ENCODE results near the gene SOX13.

The SOX13 gene

DNA sequence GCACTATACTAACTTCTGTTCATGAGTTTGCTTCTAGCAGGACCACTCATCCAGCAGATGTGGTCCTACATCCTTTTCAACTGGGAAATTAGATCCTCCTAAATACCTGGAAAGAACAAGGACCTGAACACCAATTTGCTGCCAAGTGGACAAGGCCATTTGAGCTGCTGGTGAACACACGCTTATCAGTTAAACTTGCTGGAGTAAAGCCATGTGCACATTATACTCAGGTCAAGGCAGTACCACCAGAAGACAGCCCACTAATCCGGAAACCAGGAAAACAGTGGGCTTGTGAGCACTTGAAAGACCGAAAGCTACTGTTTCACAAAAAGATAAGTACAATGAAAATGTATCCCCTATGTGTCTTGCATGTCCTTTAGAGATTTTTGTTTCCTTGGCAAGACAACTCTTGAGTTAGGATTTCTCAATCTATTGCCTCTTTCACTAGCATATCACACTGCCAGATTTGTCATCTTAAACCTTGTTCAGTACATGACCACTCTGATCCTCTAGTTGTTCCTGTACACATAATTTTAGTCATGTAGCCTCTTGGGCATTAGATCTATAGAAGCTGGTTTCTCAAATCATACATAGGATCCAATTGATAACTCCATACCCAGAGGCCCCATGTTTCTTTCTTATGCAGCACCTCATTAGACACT is 97.7 kb downstream of the SOX13 start:
- Mint-ChIP-seq H3K4me1 (ENCODE audit: low read depth) (no peaks in the 10 kb centered on the region), H3K27ac (no peak overlapping the region), H3K4me3 (no peak overlapping the region), H3K36me3 (ENCODE audit: low read depth) (peaks cover 2% of the 10 kb centered on the region), H3K27me3 (peaks cover 9% of the 10 kb centered on the region), H3K9me3 (peaks cover 39% of the 10 kb centered on the region)
- DNase-seq: no peak

DNA sequence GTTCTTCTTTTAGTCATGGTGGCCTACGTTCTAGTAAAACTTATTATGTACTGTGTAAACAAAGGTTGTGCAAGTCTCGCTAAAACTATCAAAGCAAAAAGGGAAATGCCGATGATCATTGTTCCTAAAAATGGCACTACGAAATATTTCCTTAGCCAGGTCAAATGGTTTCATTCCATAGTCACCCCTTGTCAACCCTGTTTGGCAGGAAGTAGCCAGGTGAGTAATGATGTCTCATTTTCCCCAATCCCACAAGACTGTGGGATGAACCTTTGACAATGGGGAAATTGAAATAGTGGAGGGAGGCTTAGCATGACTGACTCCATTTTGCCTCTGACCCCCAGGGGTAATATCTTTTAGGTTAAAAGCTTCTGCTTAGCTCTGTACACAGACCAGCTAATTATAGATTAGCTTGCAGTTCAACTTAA is 98.8 kb downstream of the SOX13 start:
- Mint-ChIP-seq H3K9me3 (peaks cover 39% of the 10 kb centered on the region), H3K4me1 (ENCODE audit: low read depth) (no peaks in the 10 kb centered on the region), H3K27ac (no peak overlapping the region), H3K36me3 (ENCODE audit: low read depth) (peaks cover 2% of the 10 kb centered on the region), H3K4me3 (no peak overlapping the region), H3K27me3 (peaks cover 9% of the 10 kb centered on the region)
- DNase-seq: no peak

DNA sequence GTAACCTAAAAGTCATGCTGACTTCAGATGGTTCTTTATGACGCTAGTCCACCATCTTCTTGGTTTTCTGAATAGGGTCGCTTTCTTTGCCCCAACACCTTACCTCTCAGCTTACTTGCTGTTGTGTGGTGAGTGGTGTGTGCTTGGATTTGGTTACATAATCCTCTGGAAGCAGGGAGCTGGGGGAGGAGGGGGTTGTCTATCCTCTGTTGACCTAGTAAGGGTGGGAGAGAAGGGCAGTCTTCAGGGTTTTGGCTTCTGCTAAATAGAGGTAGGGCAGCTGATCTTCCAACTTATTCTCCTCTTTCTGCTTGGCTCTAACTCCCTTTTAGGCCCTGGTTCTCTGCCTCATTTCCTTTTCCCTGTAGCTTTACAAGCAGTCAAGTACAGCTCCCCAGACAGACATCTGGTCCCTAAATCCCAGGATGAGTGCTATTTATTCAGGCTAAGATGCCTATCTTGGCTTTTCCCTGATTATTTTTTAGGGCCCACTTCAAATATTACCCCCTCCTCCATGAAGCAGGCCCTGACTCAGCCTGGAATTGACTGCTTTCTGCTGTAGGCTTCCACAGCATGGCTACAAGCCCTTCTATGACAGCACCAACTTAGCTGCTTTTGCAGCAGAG is 99.6 kb downstream of the SOX13 start:
- Mint-ChIP-seq H3K9me3 (peaks cover 34% of the 10 kb centered on the region), H3K4me3 (no peak overlapping the region), H3K36me3 (ENCODE audit: low read depth) (peaks cover 2% of the 10 kb centered on the region)

DNA sequence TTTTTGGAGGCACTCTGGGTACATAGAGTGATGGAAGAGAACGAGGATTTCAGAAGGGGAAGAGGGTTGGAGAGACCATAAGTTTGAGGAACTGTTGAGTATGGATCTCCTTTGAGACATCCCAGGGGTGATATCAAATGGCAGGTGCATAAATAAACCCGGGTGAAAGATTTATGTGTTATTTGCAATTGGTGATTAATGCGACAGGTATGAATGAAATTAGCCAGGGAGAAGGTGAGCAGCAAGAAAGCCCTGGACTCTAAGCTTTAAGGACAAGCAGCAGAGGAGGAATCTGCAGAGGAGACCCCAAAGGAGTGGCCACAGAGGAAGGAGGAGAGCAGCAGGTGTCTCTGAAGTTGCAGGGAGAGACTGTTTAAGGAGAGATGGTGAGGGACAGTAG is 102.0 kb downstream of the SOX13 start:
- peaks cover 2% of the 10 kb centered on the region for H3K36me3 Mint-ChIP-seq (ENCODE audit: low read depth)
- no peak for DNase-seq
- peaks cover 18% of the 10 kb centered on the region for H3K9me3 Mint-ChIP-seq
- H3K4me3 Mint-ChIP-seq: no peak overlapping the region
- H3K27ac Mint-ChIP-seq: no peak overlapping the region
- H3K4me1 Mint-ChIP-seq (ENCODE audit: low read depth): no peaks in the 10 kb centered on the region
- peaks cover 13% of the 10 kb centered on the region for H3K27me3 Mint-ChIP-seq

More for the DNA sequence above, 99.6 kb downstream of the SOX13 start:
- DNase-seq: no peak
- peaks cover 9% of the 10 kb centered on the region for H3K27me3 Mint-ChIP-seq
- H3K27ac Mint-ChIP-seq: no peak overlapping the region
- H3K4me1 Mint-ChIP-seq (ENCODE audit: low read depth): no peaks in the 10 kb centered on the region

DNA sequence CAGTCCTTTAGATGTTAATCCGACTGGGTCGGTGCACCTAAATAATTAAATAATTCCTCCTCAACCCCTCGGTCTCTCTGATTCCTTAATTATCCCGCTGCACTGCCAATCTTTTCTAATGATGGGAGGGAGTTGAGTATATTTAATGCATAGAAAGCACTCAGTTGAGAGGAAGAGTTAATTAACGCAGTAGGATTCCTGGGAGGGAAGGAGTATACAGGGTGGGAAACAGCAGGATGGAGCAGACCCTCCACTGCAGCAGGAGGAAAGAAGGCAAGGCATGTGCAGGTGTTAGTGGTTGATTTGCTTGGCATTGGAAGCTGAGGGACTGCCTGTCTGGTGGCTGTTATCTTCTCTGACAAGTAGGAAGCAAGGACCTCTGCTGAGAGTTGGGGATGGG is 103.1 kb downstream of the SOX13 start:
- no peak for DNase-seq
- Mint-ChIP-seq H3K27ac (no peak overlapping the region), H3K9me3 (peaks cover 8% of the 10 kb centered on the region), H3K36me3 (ENCODE audit: low read depth) (no peaks in the 10 kb centered on the region), H3K4me3 (no peak overlapping the region), H3K27me3 (peaks cover 13% of the 10 kb centered on the region), H3K4me1 (ENCODE audit: low read depth) (no peaks in the 10 kb centered on the region)

DNA sequence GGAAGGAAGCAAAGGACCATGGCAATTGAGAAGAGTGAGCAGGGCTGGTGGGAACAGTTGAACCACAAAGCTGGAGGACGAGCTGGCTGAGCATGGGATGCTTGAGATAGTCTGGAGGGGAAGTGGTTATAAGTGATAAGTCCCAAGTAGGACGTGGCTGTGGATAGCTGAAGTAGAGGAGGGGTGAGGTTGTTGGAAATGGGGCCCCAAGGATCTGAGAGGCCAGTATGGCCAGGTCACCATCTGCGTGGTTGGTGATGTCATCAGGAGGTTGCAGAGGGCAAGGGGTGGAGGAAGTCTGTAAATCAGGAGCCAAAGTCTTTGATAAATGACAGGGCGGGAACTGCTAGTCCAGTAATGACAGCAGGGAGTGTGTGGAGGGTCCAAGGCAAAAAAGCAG is 104.2 kb downstream of the SOX13 start:
- no peak for DNase-seq
- no peaks in the 10 kb centered on the region for H3K36me3 Mint-ChIP-seq (ENCODE audit: low read depth)
- H3K4me3 Mint-ChIP-seq: no peak overlapping the region
- peaks cover 3% of the 10 kb centered on the region for H3K9me3 Mint-ChIP-seq
- H3K27me3 Mint-ChIP-seq: peaks cover 13% of the 10 kb centered on the region
- H3K27ac Mint-ChIP-seq: no peak overlapping the region
- H3K4me1 Mint-ChIP-seq (ENCODE audit: low read depth): no peaks in the 10 kb centered on the region

Data from activated T-cell treated with anti-CD3 and anti-CD28 coated beads, Interleukin-2, amount 50 U/mL, for 24 hours (primary cell).